AG10803 (cell line): ENCODE data around the gene OR6F1.
"Not testable (repeated sequence)": the region's sequence is repeated elsewhere in the genome, so short reads cannot be mapped to it uniquely, and the experiment has no call there.

Source experiments
- DNase-seq: peaks from one replicate; pipeline ENCODE4 v3.0.0; 2010; ENCODE audit warnings: low read depth
- H3K4me3 ChIP-seq: 2 replicates; pipeline ENCODE4 v1.5.1; 2011; ENCODE audit warnings: mild to moderate bottlenecking, low read length, control low read depth
- CTCF ChIP-seq: conservative IDR thresholded peaks from 2 replicates; pipeline ENCODE4 v1.5.1; 2011; ENCODE audit warnings: mild to moderate bottlenecking, low read length, control low read depth, inconsistent platforms

OR6F1 gene

GRCh38 chr1:247716546-247716945, at the start of gene OR6F1:
TSS of gene OR6F1 (minus strand) at chr1:247716646. CDS start at chr1:247712755, 3,891 bp downstream.
- DNase-seq = no peak
- no peak for TF ChIP-seq CTCF
- H3K4me3 ChIP-seq = no peak within 1 kb of the TSS

DNA sequence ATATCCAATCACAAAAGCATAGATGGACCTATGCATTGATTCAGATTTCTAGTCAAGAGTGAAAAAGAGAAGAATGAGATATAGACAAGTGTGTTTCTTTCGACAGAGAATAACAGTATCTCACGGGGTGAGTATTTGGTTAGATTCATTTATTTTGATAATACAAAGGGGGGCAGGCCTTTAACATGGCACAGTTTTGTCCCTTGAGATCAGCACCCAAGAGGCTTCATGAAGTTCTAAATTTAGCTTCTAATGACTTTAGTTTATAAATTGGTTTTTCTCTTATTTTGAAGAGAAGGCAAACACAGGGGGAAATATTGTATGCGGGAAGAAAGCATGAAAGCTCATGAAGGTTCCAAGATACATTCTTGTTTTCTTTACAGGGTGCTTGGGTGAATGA, 44.0 kb upstream of the OR6F1 start, which contains the start of gene OR1C1:
TSS of gene OR1C1 (minus strand) at position 101 of the 400 bp plus-strand sequence. CDS start 2,150 bp downstream, outside the sequence.
- no peak within 1 kb of the TSS for H3K4me3 ChIP-seq
- no peak for TF ChIP-seq CTCF
- DNase-seq = no peak

DNA sequence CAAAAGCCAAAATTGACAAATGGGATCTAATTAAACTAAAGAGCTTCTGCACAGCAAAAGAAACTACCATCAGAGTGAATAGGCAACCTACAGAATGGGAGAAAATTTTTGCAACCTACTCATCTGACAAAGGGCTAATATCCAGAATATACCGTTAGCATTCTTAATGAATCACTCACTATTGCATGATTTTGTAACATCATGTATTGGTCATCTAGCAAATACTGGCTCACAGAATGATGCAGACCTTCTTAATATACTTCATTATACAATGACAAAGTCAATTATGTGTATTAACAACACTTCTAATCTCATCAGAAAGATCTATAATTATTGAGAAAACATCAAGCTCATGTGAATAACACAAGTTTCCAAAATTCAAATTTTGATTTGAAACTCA, 37.9 kb upstream of the OR6F1 start:
- H3K4me3 ChIP-seq, DNase-seq: not testable (repeated sequence)

DNA sequence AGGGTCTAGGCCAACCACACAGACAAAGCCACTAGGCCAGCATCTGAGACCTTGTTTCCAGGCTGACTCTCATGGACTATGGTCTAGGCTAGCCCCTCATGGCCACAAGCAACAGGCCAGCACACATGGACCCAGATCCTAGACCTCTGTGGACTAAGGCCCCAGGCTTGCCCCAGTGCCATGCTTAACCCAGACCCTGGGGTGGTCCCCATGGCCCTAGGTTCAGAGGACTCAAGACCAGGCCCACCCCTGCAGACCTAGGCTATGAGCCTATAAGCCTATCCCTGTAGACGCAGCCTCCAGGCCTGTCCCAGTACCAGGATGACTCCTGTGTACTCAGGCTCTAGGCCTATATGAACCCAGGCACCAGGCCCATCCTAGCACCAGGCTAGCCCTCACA, 33.4 kb upstream of the OR6F1 start:
- no peak for DNase-seq
- no peak overlapping the region for H3K4me3 ChIP-seq
- no peak for TF ChIP-seq CTCF

GRCh38 chr1:247748041-247748440, 31.6 kb upstream of the OR6F1 start, which contains the start of gene OR14A2:
TSS of gene OR14A2 (minus strand) at chr1:247748141.
- DNase-seq = no peak

DNA sequence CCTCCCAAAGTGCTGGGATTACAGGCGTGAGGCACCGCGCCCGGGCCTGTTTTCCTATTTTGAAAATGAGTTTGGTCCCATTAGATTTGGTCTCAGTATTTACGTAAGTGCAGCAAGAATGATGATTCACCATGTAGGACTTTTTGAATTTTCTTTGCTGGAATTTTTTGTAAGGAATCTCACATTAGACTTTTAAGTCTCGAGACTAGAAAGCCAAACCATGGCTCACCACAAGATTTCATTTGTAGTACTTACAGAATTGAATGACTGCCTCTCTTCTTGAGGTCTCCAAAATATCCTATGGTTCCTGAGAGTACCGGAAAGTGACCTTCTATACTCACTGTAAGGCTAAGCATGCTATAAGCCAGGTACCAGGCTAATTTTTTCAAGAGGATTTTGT, 31.2 kb upstream of the OR6F1 start:
- TF ChIP-seq CTCF = no peak
- no peak overlapping the region for H3K4me3 ChIP-seq
- peak; percentile 3 for DNase-seq

More at GRCh38 chr1:247748041-247748440, 31.6 kb upstream of the OR6F1 start, which contains the start of gene OR14A2:
- no peak for TF ChIP-seq CTCF
- H3K4me3 ChIP-seq = no peak within 1 kb of the TSS

DNA sequence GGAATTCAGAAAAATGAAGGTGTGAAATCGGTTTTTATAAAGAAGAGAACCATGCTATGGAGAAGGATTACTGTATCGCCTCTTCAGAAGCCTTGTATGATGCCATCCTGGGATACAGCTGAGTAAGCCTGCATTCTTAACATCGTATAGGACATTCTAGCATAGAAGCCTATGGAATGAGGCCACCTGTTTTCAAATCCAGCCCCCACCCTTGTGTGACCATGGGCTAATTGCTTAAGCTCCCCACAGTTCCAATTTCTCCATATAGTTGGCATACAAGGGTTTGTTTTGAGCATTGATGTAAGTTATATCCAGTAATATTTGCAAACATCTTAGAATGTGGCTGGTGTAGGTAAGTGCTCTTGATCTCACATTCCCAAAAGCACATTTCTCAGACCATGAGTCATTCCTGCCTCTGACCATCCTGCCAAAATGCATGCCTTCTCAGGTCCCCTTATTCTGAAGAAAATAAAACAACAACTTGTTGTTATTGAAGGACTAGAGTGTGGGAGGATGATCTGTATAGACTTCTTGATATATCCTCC, 30.0 kb upstream of the OR6F1 start:
- DNase-seq = no peak
- TF ChIP-seq CTCF = no peak
- no peak overlapping the region for H3K4me3 ChIP-seq

DNA sequence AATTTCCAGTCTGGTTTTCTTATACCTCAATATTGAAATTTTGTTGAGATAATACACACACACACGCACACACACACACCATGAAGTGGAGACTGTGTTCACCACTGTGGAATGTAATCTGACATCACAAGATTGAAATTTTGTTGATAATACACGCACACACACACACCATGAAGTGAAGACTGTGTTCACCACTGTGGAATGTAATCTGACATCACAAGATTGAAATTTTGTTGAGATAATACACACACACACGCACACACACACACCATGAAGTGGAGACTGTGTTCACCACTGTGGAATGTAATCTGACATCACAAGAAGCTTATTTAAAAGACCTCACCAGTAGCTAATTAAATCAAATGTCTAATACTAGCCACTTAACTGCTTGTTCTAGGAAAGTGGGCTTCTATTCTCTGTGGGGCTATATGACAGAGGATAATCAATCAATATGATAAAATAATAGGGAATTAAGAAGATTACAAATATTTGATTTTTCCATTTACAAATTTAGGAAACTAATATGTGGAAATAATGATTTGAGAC, 25.8 kb upstream of the OR6F1 start:
- peak; percentile 4 for DNase-seq

More for the DNA sequence above, 25.8 kb upstream of the OR6F1 start:
- not testable (repeated sequence) for H3K4me3 ChIP-seq
